PC-9 (cell line): ENCODE measurements around the gene SMPD1. TPM values are rescaled to one million over a fixed set of nuclear protein-coding genes. Genes with fewer than 3 reads are reported as not detected.

ENCODE experiments used
- BruUV-seq: library from RNA; stranded (reverse); fragments of 400-500 nt; replicated peaks from 2 replicates; lab custom pipeline; 2021; lab: Mats Ljungman, UMichigan
- CTCF ChIA-PET: fragments of 300-600 bp; sonication (Branson Sonifier 250); formaldehyde crosslinking; loops from one replicate; lab custom pipeline; 2022; ENCODE audit warnings: antibody characterized with exemption; lab: Charles Lee
- POLR2A ChIA-PET: fragments of 300-600 bp; sonication (Branson Sonifier 250); formaldehyde crosslinking; loops from one replicate; lab custom pipeline; 2022; ENCODE audit warnings: antibody characterized with exemption; ENCODE audit not compliant: unreplicated experiment; lab: Charles Lee
- DNase-seq, 2 experiments: peaks; one replicate each; pipeline versions ENCODE4 v3.0.0 to v3.0.0-alpha.2; 2015 to 2022; ENCODE audit warnings: mixed read lengths in 1 of 2
- H2AFZ ChIP-seq: fragments of 200-600 bp; sonication (generic); 2 replicates; pipeline ENCODE4 v1.8.1; 2017; ENCODE audit warnings: antibody characterized with exemption
- H3F3A ChIP-seq: fragments of 200-600 bp; sonication (generic); 2 replicates; pipeline ENCODE4 v1.8.1; 2017; ENCODE audit warnings: antibody characterized with exemption, mild to moderate bottlenecking, low read depth; ENCODE audit not compliant: insufficient read depth
- H3K27ac ChIP-seq: fragments of 200-600 bp; sonication (generic); 2 replicates; pipeline ENCODE4 v1.6.1; 2016; ENCODE audit warnings: mixed run types
- H3K27me3 ChIP-seq: fragments of 200-600 bp; sonication (generic); 2 replicates; pipeline ENCODE4 v1.6.1; 2016; ENCODE audit warnings: low read depth, mixed run types; ENCODE audit not compliant: insufficient read depth
- H3K36me3 ChIP-seq: fragments of 200-600 bp; sonication (generic); 2 replicates; pipeline ENCODE4 v1.6.1; 2016; ENCODE audit warnings: low read depth, mixed run types
- H3K4me1 ChIP-seq: fragments of 200-600 bp; sonication (generic); replicated peaks from 2 replicates; pipeline ENCODE4 v1.6.1; 2016; ENCODE audit warnings: mixed run types; ENCODE audit not compliant: insufficient read depth
- H3K4me2 ChIP-seq: fragments of 200-600 bp; sonication (generic); 2 replicates; pipeline ENCODE4 v1.6.1; 2017; ENCODE audit warnings: mixed run types
- H3K4me3 ChIP-seq: fragments of 200-600 bp; sonication (generic); 2 replicates; pipeline ENCODE4 v1.6.1; 2016; ENCODE audit warnings: mixed run types
- H3K79me2 ChIP-seq: fragments of 200-600 bp; sonication (generic); 2 replicates; pipeline ENCODE4 v1.6.1; 2017; ENCODE audit warnings: low read depth, mixed run types
- H3K9me2 ChIP-seq: fragments of 200-600 bp; sonication (generic); 2 replicates; pipeline ENCODE4 v1.8.1; 2017; ENCODE audit warnings: mild to moderate bottlenecking; ENCODE audit not compliant: insufficient read depth
- H3K9me3 ChIP-seq: fragments of 200-600 bp; sonication (generic); 2 replicates; pipeline ENCODE4 v1.8.1; 2016; ENCODE audit warnings: low read depth; ENCODE audit not compliant: insufficient read depth
- H4K20me1 ChIP-seq: fragments of 200-600 bp; sonication (generic); 2 replicates; pipeline ENCODE4 v1.8.1; 2017; ENCODE audit not compliant: insufficient read depth
- CTCF ChIP-seq: fragments of 200-600 bp; sonication (generic); conservative IDR thresholded peaks from 2 replicates; pipeline ENCODE4 v1.6.1; 2017; ENCODE audit warnings: mixed run types, antibody characterized with exemption, mild to moderate bottlenecking, moderate library complexity
- EZH2 ChIP-seq: fragments of 200-600 bp; sonication (generic); IDR thresholded peaks from 2 replicates; pipeline ENCODE4 v1.8.0; 2017; ENCODE audit warnings: antibody characterized with exemption, low read depth
- intact Hi-C: fragments of 100-400 bp; cut with micrococcal nuclease; formaldehyde crosslinking; loops from one replicate; pipeline ENCODE4 v1.10.0; 2022; ENCODE audit not compliant: unreplicated experiment
- total RNA-seq: library from RNA; stranded (reverse); gene quantifications from 2 replicates; pipeline ENCODE4 v1.2.3, GENCODE V29; 2021

SMPD1 gene
- total RNA-seq, 1 experiment from 2014 or later: 7.2 TPM

GRCh38 chr11:6397636-6398035 lies 7.4 kb downstream of the SMPD1 start:
- no peak overlapping the region for H2AFZ ChIP-seq
- no TSS peak for BruUV-seq
- TF ChIP-seq CTCF (no peak), EZH2 (no peak)
- H3K4me3 ChIP-seq: no peak overlapping the region
- peaks cover 15% of the 10 kb centered on the region for H3K4me1 ChIP-seq
- intact Hi-C loops: no loop called here
- H3K9me3 ChIP-seq: no peaks in the 10 kb centered on the region
- no peaks in the 10 kb centered on the region for H3K9me2 ChIP-seq
- H3F3A ChIP-seq: peaks cover 7% of the 10 kb centered on the region; the same call in 1 of the 2 replicates
- H3K27me3 ChIP-seq: no peaks in the 10 kb centered on the region
- H3K36me3 ChIP-seq: no peaks in the 10 kb centered on the region
- DNase-seq: peak; percentile 57 to 72
- ChIA-PET POLR2A (no interaction called here), CTCF (interaction anchor here (1.3 kb wide), 1 partner anchor 19 kb away, joined by 4 read pairs; no protein-coding TSS in a partner anchor)
- H3K4me2 ChIP-seq: peak overlapping the region; percentile 48
- H3K79me2 ChIP-seq: no peaks in the 10 kb centered on the region
- no peaks in the 10 kb centered on the region for H4K20me1 ChIP-seq
- H3K27ac ChIP-seq: no peak overlapping the region

GRCh38 chr11:6400431-6401345 lies 10.4 kb downstream of the SMPD1 start:
- Histone ChIP-seq H3K27me3 (no peaks in the 10 kb centered on the region), H4K20me1 (no peaks in the 10 kb centered on the region), H3K79me2 (no peaks in the 10 kb centered on the region), H3K4me2 (no peak overlapping the region), H3K9me3 (no peaks in the 10 kb centered on the region), H2AFZ (no peak overlapping the region), H3K27ac (no peak overlapping the region), H3K4me1 (peaks cover 15% of the 10 kb centered on the region), H3K4me3 (no peak overlapping the region), H3K9me2 (no peaks in the 10 kb centered on the region), H3K36me3 (no peaks in the 10 kb centered on the region), H3F3A (peaks cover 7% of the 10 kb centered on the region; the same call in 1 of the 2 replicates)
- POLR2A ChIA-PET: no interaction called here
- TF ChIP-seq CTCF (no peak), EZH2 (no peak)
- CTCF ChIA-PET: no interaction called here
- no peak for DNase-seq
- no TSS peak for BruUV-seq
- intact Hi-C loops: no loop called here

GRCh38 chr11:6401464-6401863 lies 11.2 kb downstream of the SMPD1 start:
- intact Hi-C loops: no loop called here
- H3K4me2 ChIP-seq: no peak overlapping the region
- H3F3A ChIP-seq: peaks cover 7% of the 10 kb centered on the region; the same call in 1 of the 2 replicates
- H3K27me3 ChIP-seq: no peaks in the 10 kb centered on the region
- H3K4me3 ChIP-seq: no peak overlapping the region
- POLR2A ChIA-PET: no interaction called here
- no peaks in the 10 kb centered on the region for H3K79me2 ChIP-seq
- H3K27ac ChIP-seq: no peak overlapping the region
- no peaks in the 10 kb centered on the region for H3K36me3 ChIP-seq
- H3K9me2 ChIP-seq: no peaks in the 10 kb centered on the region
- CTCF ChIA-PET: no interaction called here
- H3K4me1 ChIP-seq: peaks cover 15% of the 10 kb centered on the region
- no peak for TF ChIP-seq EZH2
- no peak for TF ChIP-seq CTCF
- H3K9me3 ChIP-seq: no peaks in the 10 kb centered on the region
- no peak overlapping the region for H2AFZ ChIP-seq
- no peak for DNase-seq
- BruUV-seq: no TSS peak
- H4K20me1 ChIP-seq: no peaks in the 10 kb centered on the region
